SK-N-MC (cell line): ENCODE data around the gene AQP12A.

Experiments used
- DNase-seq: peaks from one replicate; pipeline ENCODE4 v3.0.0-alpha.2; 2011; ENCODE audit warnings: low read depth, low spot score
- H3K27ac ChIP-seq: fragments of 200-600 bp; sonication (generic); 2 replicates; pipeline ENCODE4 v1.5.1; 2016; ENCODE audit warnings: mixed run types
- H3K36me3 ChIP-seq: fragments of 200-600 bp; sonication (generic); 2 replicates; pipeline ENCODE4 v1.6.1; 2017; ENCODE audit warnings: antibody characterized with exemption, low read length, mixed read lengths; ENCODE audit not compliant: insufficient read depth
- H3K4me3 ChIP-seq: fragments of 200-600 bp; sonication (generic); 2 replicates; pipeline ENCODE4 v1.5.1; 2016
- H3K9ac ChIP-seq: fragments of 200-600 bp; sonication (generic); 2 replicates; pipeline ENCODE4 v1.8.0; 2017; ENCODE audit warnings: mixed run types, mixed read lengths; ENCODE audit not compliant: insufficient read length
- H3K9me3 ChIP-seq: fragments of 200-600 bp; sonication (generic); 2 replicates; pipeline ENCODE4 v1.6.1; 2017; ENCODE audit warnings: low read depth, mild to moderate bottlenecking, antibody characterized with exemption, low read length, moderate library complexity, mixed read lengths
- EZH2 ChIP-seq: fragments of 200-600 bp; sonication (generic); IDR thresholded peaks from one replicate; pipeline ENCODE4 v1.6.1; 2017; ENCODE audit warnings: antibody characterized with exemption
- FOXP2 ChIP-seq: optimal IDR thresholded peaks from 2 replicates; pipeline ENCODE3; 2011; ENCODE audit warnings: mild to moderate bottlenecking, moderate library complexity; ENCODE audit not compliant: insufficient read depth; ENCODE audit errors: extremely low read length, control extremely low read depth
- POLR2AphosphoS5 ChIP-seq: IDR thresholded peaks from 2 replicates; pipeline ENCODE4 v1.6.1; 2012; ENCODE audit warnings: mild to moderate bottlenecking, low read depth, low read length, borderline replicate concordance

The AQP12A gene

GRCh38 chr2:240719676-240720545 is 28.2 kb downstream of the AQP12A start:
- Histone ChIP-seq H3K9ac (no peak overlapping the region), H3K4me3 (no peak overlapping the region), H3K9me3 (no peaks in the 10 kb centered on the region), H3K27ac (no peak overlapping the region), H3K36me3 (no peaks in the 10 kb centered on the region)
- no peak for DNase-seq
- TF ChIP-seq EZH2 (no peak), FOXP2 (no peak), POLR2AphosphoS5 (no peak)

GRCh38 chr2:240720686-240721595 is 29.3 kb downstream of the AQP12A start:
- no peaks in the 10 kb centered on the region for H3K9me3 ChIP-seq
- no peaks in the 10 kb centered on the region for H3K36me3 ChIP-seq
- no peak for DNase-seq
- H3K4me3 ChIP-seq, result no peak overlapping the region
- no peak overlapping the region for H3K9ac ChIP-seq
- TF ChIP-seq POLR2AphosphoS5 (no peak), EZH2 (no peak), FOXP2 (no peak)
- H3K27ac ChIP-seq, result no peak overlapping the region

GRCh38 chr2:240721596-240722180 is 30.0 kb downstream of the AQP12A start:
- Histone ChIP-seq H3K27ac (no peak overlapping the region), H3K9ac (no peak overlapping the region), H3K4me3 (no peak overlapping the region), H3K36me3 (no peaks in the 10 kb centered on the region), H3K9me3 (no peaks in the 10 kb centered on the region)
- no peak for DNase-seq
- TF ChIP-seq EZH2 (no peak), FOXP2 (no peak), POLR2AphosphoS5 (no peak)

GRCh38 chr2:240722376-240722775 is 30.7 kb downstream of the AQP12A start:
- H3K36me3 ChIP-seq, result no peaks in the 10 kb centered on the region
- H3K4me3 ChIP-seq, result no peak overlapping the region
- H3K9me3 ChIP-seq, result no peaks in the 10 kb centered on the region
- DNase-seq, result no peak
- TF ChIP-seq EZH2 (no peak), FOXP2 (no peak), POLR2AphosphoS5 (no peak)
- no peak overlapping the region for H3K27ac ChIP-seq
- no peak overlapping the region for H3K9ac ChIP-seq

- DNase-seq, result no peak
- no peak for TF ChIP-seq FOXP2
- no peak for TF ChIP-seq POLR2AphosphoS5
- no peak for TF ChIP-seq EZH2
- no peaks in the 10 kb centered on the region for H3K36me3 ChIP-seq
Measured at GRCh38 chr2:240722796-240723735, 31.4 kb downstream of the AQP12A start.

GRCh38 chr2:240723851-240724250 is 32.2 kb downstream of the AQP12A start:
- Histone ChIP-seq H3K27ac (no peak overlapping the region), H3K9me3 (no peaks in the 10 kb centered on the region), H3K9ac (no peak overlapping the region), H3K4me3 (no peak overlapping the region), H3K36me3 (no peaks in the 10 kb centered on the region)
- no peak for DNase-seq
- no peak for TF ChIP-seq FOXP2
- no peak for TF ChIP-seq POLR2AphosphoS5
- no peak for TF ChIP-seq EZH2

More at GRCh38 chr2:240722796-240723735, 31.4 kb downstream of the AQP12A start:
- no peak overlapping the region for H3K9ac ChIP-seq
- H3K27ac ChIP-seq, result no peak overlapping the region
- H3K9me3 ChIP-seq, result no peaks in the 10 kb centered on the region
- H3K4me3 ChIP-seq, result no peak overlapping the region

- TF ChIP-seq POLR2AphosphoS5 (no peak), EZH2 (no peak), FOXP2 (no peak)
- Histone ChIP-seq H3K36me3 (no peaks in the 10 kb centered on the region), H3K27ac (no peak overlapping the region), H3K9ac (no peak overlapping the region), H3K4me3 (no peak overlapping the region), H3K9me3 (no peaks in the 10 kb centered on the region)
- DNase-seq, result no peak
Measured at GRCh38 chr2:240724431-240724830, 32.8 kb downstream of the AQP12A start.
